ENCODE data around the gene NFKB1.

DNA sequence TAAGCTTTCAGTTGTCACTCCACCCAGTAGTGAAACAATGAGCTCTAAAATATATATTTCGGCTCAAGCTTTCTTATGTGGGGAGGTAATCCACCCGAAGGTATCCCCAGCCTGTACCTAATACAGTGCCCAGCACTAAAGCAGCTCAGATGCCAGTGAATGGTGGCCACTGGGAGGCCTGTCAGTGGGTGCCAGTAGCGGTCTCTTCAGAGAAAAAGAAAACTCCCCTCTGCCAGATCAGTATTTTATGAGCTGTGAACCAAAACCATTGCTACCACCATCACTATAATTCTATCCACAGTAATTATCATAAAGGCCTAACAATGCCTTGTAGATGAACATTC, 835 bp upstream of the NFKB1 start:
- TF ChIP-seq NFXL1 (CRISPR knock-in tag; IDR thresholded peaks at IDR 0.05): no peak
- TF ChIP-seq ZBTB33 (CRISPR knock-in tag; IDR thresholded peaks at IDR 0.05): no peak
- TF ChIP-seq, protein P1, sequence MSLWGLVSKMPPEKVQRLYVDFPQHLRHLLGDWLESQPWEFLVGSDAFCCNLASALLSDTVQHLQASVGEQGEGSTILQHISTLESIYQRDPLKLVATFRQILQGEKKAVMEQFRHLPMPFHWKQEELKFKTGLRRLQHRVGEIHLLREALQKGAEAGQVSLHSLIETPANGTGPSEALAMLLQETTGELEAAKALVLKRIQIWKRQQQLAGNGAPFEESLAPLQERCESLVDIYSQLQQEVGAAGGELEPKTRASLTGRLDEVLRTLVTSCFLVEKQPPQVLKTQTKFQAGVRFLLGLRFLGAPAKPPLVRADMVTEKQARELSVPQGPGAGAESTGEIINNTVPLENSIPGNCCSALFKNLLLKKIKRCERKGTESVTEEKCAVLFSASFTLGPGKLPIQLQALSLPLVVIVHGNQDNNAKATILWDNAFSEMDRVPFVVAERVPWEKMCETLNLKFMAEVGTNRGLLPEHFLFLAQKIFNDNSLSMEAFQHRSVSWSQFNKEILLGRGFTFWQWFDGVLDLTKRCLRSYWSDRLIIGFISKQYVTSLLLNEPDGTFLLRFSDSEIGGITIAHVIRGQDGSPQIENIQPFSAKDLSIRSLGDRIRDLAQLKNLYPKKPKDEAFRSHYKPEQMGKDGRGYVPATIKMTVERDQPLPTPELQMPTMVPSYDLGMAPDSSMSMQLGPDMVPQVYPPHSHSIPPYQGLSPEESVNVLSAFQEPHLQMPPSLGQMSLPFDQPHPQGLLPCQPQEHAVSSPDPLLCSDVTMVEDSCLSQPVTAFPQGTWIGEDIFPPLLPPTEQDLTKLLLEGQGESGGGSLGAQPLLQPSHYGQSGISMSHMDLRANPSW (CRISPR knock-in tag; IDR thresholded peaks at IDR 0.05): no peak
- no peak for TF ChIP-seq MED1 (CRISPR knock-in tag; IDR thresholded peaks at IDR 0.05; ENCODE audit: borderline replicate concordance)
- no peak for TF ChIP-seq NCOA2 (IDR thresholded peaks at IDR 0.05; ENCODE audit: partially characterized antibody in 2 of 2)
- no peak for TF ChIP-seq SMARCC2 (IDR thresholded peaks at IDR 0.05; ENCODE audit: low read depth)
- no peak for TF ChIP-seq CTCF (IDR thresholded peaks at IDR 0.05 in 2 of 3, conservative IDR thresholded peaks at IDR 0.05 in 1 of 3; ENCODE audit: insufficient read depth in 2 of 3, low read depth in 1 of 3, low read length in 3 of 3)
- TF ChIP-seq KHSRP (IDR thresholded peaks at IDR 0.05): no peak

Measured in K562 (cell line).